GM19468 (cell line): ENCODE measurements around the gene LRFN2.

Experiments used
- ATAC-seq: cut with Tn5 transposase; IDR thresholded peaks from one replicate; pipeline ENCODE4 v1.9.1; 2021; ENCODE audit warnings: mild to moderate bottlenecking, moderate library complexity, moderate number of reproducible peaks; ENCODE audit not compliant: unreplicated experiment; ENCODE audit errors: extremely low read depth

Gene LRFN2

GRCh38 chr6:40411881-40412280 is 175.3 kb downstream of the LRFN2 start:
- no peak for ATAC-seq

- ATAC-seq, result no peak
These were observed 176.3 kb downstream of the LRFN2 start for GRCh38 chr6:40410821-40411220.

GRCh38 chr6:40409716-40410397 is 177.3 kb downstream of the LRFN2 start:
- no peak for ATAC-seq

GRCh38 chr6:40408786-40409542 is 178.2 kb downstream of the LRFN2 start:
- ATAC-seq, result no peak

- ATAC-seq, result no peak
These were observed 179.9 kb downstream of the LRFN2 start for GRCh38 chr6:40407239-40407638.

- ATAC-seq, result no peak
These were observed 181.0 kb downstream of the LRFN2 start for GRCh38 chr6:40406175-40406574.

GRCh38 chr6:40400738-40401137 is 186.4 kb downstream of the LRFN2 start:
- ATAC-seq, result no peak

- ATAC-seq, result no peak
These were observed 187.2 kb downstream of the LRFN2 start for GRCh38 chr6:40399888-40400457.

GRCh38 chr6:40398810-40399477 is 188.2 kb downstream of the LRFN2 start:
- no peak for ATAC-seq

- no peak for ATAC-seq
These were observed 189.0 kb downstream of the LRFN2 start for GRCh38 chr6:40398034-40398691.

GRCh38 chr6:40397287-40398033 is 189.7 kb downstream of the LRFN2 start:
- ATAC-seq, result no peak

- ATAC-seq, result no peak
These were observed 191.5 kb downstream of the LRFN2 start for GRCh38 chr6:40395698-40396076.

- no peak for ATAC-seq
These were observed 192.0 kb downstream of the LRFN2 start for GRCh38 chr6:40395066-40395697.

- ATAC-seq, result no peak
These were observed 192.8 kb downstream of the LRFN2 start for GRCh38 chr6:40394381-40394780.

GRCh38 chr6:40393641-40394040 is 193.5 kb downstream of the LRFN2 start:
- ATAC-seq, result no peak

GRCh38 chr6:40392589-40392988 is 194.6 kb downstream of the LRFN2 start:
- no peak for ATAC-seq

GRCh38 chr6:40391851-40392517 is 195.2 kb downstream of the LRFN2 start:
- ATAC-seq, result no peak

GRCh38 chr6:40391086-40391485 is 196.1 kb downstream of the LRFN2 start:
- no peak for ATAC-seq
